ENCODE data around the gene TOR1B.

- no peak for TF ChIP-seq CTCF (tag by site-specific recombination; IDR thresholded peaks at IDR 0.05)
- no peak for TF ChIP-seq TRIM28 (IDR thresholded peaks at IDR 0.05; ENCODE audit: borderline replicate concordance, low read length)
- no peak for TF ChIP-seq ZNF350 (tag by site-specific recombination; IDR thresholded peaks at IDR 0.05)
- TF ChIP-seq MEIS1 (CRISPR knock-in tag; IDR thresholded peaks at IDR 0.05; ENCODE audit: borderline replicate concordance): no peak
- TF ChIP-seq ZNF521 (tag by site-specific recombination; IDR thresholded peaks at IDR 0.05): no peak
- TF ChIP-seq SALL2 (tag by site-specific recombination; IDR thresholded peaks at IDR 0.05; ENCODE audit: borderline replicate concordance): no peak
- no peak for TF ChIP-seq ZNF292 (tag by site-specific recombination; IDR thresholded peaks at IDR 0.05; ENCODE audit: borderline replicate concordance, low read depth)
- no peak for TF ChIP-seq ZNF530 (tag by site-specific recombination; IDR thresholded peaks at IDR 0.05; ENCODE audit: low read depth)
These were observed 48.8 kb downstream of the TOR1B start for GRCh38 chr9:129851821-129852220.
